SHP77 (cell line): ENCODE measurements around the gene CNTN5.

Experiments used
- DNase-seq, 2 experiments: peaks; one replicate each; lab custom pipeline; 2025; lab: John Stamatoyannopoulos, UW

The CNTN5 gene

DNA sequence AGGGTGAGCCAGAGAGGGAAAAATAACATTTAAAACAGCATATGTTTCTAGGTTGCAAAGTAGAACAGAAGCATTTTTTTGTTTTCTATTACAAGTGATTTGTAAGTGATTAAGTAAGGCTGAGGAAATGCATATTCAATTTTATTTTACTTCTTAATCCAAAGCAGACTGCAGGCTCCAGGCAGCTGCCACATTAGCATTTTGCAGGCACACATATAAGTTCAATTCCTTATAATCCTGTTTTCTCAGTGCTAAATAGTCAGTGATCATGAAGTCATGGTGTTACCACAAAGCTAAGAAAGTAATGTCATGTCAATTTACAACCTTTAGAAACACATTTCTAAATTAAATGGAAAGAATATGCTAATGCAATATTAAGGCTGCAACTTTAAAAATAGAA lies 149.8 kb downstream of the CNTN5 start:
- no peak for DNase-seq

DNA sequence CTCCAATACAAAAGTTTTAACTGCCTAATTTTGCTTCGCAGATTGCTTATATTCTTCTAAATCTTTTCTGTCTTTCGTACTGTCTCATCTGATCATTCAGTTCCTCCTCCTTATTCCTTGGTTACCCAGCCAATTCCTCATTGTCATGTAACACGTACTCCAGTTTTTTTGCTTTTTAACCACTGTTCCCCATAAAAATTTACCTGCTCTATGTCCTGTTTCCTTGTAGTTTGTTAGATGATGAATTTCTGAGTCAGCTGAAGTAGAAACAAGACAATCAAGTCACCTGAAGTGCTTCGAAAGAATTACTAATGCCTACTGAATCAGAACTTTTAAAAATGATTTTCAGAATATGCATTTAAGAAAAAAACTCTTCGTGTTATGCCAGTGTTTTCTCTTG lies 150.6 kb downstream of the CNTN5 start:
- DNase-seq = no peak

DNA sequence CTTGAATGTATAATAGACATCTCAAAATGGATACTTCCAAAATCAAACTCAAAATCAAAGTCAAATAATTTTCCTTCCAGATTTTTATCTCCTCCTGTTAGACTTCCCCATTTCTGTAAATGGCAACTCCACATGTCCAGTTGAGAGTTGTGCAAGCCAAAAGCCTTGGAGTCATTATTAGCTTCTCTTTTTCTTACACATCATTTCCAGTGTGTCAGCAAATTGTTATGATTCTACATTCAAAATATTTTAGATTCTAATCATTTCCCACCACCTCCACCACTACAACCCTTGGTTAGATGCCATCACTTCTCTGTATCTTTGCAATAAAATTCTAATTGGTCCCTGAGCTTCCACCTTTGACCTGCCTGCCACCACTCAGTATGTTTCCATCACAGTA lies 155.7 kb downstream of the CNTN5 start:
- DNase-seq = no peak

DNA sequence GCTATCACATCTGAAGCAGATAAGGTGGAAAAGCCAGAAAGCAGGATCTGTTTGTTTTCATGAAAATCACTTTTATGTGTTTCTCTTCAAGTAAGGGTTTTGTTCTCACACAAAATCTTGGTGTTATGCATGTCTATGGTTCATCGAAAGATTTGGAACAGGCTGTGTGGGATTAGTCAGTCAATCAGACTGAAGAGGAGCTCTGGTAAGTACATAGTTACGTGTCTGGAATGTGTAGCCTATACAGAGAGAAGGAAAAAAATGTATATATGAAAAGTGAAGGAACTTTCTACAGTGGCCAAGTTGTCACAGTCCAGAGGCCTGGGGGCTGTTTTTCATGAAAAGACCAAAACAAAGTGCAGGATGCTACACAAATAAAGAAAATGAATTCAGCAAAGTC lies 156.7 kb downstream of the CNTN5 start:
- no peak for DNase-seq

DNA sequence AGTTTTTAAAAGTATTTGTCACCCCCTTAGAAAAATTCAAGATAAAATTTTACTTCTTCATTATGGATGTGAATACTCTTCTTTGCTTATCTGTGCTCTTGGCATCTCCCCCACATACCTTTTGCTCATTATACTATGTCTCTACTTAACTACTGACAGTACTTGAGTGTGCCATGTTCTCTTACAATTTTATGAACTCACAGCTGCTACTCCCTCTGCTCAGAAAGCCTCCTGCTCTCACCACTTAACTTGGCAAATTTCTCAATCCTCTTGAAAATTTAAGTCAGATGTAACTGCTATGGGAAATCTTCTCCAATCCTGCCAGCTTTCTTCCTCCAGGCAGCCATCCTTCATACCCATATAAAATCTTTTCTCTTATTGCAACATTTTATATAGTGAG lies 163.4 kb downstream of the CNTN5 start:
- DNase-seq = no peak

DNA sequence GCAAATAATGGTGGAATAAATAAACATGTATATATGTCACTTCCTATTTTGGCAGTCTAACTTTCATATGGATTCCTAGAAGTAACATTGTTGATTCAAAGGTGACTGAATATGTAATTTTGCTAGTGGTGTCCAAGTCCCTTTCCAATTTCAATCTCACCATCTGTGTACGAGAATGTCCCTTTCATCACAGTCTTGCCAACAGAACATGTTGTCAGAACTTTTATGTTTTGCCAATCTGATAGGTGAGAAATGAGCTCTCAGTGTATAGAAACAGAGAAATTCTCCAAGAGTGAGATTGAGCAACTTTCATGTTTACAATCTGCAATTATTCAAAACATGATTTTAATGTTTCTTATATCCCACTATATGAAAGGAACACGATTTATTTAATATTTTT lies 167.5 kb downstream of the CNTN5 start:
- no peak for DNase-seq

DNA sequence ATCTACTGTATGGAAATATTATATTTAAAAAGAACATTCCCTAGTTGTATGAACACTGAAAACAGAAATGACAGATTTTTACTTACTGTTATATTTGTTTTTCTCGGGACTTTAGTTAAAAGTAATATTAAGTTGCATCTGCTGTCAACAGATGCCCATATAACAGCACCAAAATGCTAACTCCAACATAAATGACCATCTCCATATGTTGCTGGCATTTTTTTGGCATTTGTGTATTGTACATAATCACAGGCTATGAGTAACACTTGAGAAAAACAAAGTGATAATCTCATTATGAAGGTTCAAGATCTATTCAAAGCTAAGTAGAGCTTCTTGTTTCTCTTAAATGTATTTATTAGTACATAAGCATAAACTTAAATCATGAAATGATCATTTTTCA lies 172.0 kb downstream of the CNTN5 start:
- DNase-seq = no peak

DNA sequence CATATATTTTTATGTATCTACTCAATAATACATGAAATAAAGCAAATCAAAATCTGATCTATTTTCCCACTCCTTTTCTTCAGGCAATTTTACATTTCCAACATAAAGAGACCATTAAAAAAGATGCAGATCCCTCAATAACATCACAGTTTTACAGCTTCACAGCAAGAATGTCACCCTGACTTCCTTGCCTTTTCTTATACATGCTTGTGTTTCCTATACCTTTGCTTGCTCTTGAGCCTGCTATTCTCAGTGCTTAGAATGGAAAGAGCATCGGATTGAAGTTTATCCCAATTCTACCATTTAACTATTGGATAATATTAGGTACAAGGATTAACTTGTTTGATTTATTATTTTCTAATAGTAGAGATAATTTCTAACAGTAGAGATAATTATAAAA lies 176.7 kb downstream of the CNTN5 start:
- DNase-seq = no peak

DNA sequence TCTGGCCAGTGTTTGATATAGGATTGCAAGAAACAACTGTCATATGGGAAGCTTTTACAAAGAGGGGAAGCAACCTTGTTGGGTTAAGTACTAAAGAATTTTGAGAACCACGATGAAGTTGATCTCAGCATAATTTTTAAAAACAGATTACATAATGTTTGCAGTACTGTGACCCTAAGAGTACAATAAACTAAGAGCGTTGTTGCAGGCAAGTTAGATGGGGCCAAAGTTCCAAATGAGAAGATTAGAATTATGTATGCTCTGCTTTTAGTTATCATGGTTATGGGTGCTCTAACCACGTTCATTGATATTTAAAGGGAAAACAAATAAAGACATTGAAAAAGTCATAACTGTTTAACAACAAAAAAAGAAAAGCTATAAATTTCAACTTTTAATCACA lies 177.5 kb downstream of the CNTN5 start:
- DNase-seq = no peak

DNA sequence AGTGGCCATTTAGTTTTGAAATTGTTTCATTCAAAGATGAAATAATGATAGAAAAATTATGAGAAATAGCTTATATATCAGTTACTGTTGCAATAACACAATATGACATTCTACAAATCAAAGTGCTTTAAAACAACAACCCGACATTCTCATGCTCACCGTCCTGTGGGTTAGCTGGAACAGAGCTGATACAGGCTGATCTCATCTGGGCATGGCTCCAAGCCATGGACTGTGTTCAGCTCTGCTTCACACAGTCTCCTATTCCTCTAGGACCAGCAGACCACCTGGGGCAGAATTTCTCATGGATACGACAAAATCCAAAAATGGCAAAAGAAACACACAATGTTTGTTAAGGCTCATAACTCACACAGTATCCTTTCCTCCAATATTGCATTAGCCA lies 178.6 kb downstream of the CNTN5 start:
- DNase-seq = peak; percentile 31 to 58

DNA sequence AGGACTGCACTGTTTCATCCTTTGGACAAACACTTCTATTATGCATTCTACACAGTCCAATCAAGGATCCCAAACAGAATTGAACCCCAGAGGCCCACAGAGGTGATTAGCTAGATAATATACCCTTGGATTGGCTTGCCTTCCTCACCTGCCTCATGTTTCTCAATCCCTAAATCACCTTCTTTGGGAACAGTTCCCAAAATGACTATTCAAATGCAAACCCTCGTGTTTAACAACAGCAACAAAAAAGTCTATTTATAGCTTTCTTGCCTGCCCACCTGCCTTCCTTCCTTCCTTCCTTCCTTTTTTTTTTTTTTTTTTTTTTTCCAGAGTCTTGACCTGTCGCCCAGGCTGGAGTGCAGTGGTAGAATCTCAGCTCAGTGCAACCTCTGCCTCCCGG lies 180.0 kb downstream of the CNTN5 start:
- no peak for DNase-seq

DNA sequence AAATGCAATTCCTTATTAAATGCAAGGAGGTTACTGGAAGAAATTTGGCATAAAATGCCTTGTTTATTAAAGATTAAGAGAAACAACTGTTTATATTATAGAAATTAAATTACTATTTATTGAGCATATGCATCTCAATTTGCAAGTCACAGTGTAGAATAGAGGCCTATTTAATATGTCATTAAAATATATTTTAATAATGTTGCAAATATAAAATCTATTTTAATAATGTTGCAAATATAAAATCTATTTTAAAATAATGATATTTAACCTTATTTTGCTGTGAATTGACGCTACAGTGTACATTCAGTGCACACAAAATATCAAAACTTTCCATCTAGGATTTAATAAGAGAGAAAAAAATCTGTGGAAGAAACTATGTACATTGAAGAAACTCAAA lies 188.1 kb downstream of the CNTN5 start:
- DNase-seq = no peak

DNA sequence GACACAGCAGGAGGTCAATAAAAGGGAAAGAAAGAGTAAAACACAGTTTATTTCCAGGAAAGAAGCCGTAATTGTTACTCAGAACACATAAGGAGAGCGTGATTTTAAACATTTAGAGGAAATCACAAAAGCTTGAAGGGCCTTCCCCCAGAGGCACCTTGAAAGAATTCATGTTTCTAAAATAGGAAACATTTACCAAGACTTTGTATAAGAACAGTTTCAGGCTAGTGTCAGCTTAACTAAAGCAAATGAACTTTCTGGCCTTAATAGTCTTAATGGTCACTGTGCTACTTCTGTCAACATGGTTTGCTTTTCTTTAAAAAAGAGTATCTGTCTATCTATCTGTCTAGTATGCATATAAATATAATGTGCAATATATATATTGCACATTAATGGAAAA lies 208.8 kb downstream of the CNTN5 start:
- DNase-seq = no peak

DNA sequence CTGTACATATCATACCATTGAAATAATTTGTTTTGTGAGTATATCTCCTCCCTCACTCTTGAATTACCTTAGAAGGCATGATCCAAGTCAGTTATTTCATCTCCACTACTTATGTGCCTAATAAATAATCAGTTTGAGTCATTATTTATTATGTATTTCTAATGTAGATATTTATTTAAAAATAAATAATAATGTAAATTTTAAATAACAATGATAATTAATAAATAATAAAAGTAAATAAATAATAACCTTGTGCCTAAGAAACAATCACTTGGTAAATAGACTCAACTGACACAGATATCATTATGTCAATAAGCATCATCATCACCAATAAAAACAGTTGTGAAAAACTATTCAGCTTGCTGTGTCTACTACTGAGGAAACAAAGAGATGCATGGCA lies 213.8 kb downstream of the CNTN5 start:
- no peak for DNase-seq

DNA sequence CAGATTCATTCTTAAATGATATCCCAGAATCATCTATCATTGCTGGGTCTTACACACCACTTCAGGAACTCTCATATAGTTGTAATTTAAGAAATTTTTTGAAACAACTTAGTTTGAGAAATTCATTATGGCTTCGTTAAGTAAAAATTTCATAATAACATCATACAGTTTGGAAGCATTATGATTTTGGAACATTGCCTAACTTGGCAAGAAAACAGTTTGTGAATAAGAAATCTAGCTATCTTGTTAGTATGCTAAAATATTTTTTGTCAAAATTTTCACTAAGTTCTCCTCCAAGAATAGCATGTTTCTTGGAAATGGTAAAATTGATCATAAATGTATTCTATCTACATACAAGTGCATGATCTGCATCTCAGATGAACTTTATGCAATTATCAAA lies 217.7 kb downstream of the CNTN5 start:
- no peak for DNase-seq

DNA sequence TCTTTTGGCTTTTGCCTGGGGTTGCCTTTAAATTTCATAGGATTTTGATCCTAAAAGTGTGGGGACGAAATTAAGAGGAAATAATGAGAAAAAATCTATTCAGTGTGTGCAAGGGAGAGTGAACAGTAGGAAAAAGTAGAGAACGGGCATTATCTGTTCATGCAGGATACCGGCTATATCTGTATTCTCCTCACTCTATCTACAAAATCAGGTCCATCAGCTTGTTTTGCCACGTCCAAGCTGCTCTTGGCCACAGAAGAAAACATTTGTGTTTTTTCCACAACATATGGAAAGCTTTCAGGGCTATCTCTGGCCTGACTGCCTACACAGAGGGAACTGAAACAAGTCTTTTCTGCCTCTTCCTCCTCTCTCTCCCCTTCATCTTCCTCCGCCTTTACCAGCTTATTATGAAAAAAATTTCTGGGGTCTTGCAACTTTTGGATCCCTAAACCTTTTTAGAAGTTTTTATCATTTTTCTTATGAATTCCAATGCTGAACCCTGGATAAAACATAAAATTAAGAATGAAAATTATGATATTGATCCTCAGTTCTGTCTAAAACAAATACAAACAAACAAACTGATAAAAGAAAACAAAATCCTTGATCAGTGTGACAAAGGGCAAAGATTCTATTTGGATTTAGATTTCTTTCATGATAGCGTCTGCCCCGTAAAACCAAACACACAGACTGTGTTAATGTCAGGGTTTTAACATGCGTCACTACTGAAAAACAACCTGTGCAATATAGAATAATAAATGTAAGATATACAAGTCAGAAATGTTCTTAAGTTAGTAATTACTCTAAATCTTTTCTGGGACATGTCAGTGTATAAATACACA lies 219.7 kb downstream of the CNTN5 start:
- no peak for DNase-seq

DNA sequence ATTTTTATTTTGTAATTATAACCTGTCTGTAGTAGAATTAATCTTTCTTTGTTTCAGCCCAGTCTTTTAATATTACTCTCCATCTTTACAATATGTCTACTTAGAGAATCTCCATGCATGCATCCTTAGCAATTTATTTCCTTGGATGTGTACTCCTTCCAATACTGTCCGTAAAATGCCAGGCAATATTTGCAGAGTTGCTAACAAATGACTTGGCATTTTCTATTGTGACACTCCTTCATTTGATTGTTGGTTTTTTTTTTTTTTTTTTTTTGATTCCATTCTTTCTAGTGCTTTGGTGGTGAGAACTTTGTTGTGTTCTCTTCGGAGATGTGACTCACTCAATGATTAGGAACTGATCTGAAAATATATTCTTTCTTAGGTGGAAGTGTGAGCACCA lies 220.3 kb downstream of the CNTN5 start:
- no peak for DNase-seq

DNA sequence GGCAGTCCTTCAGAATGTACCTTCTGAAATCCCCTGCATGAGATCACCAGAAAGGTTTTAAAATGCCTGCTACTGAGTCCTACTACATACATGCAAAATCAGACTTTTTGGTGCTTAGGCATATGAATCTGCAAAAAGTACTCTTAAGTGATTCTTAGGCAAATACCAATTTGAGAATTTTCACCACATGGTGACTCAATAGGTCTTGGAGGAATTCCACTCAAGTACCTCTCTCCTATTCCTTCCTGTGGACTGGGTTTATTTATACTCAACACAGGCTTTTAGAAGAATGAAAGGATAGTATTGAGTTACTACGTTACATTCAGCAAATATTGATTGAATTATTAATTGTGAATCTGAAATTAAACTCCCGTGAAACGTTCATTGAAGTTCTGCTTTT lies 223.9 kb downstream of the CNTN5 start:
- no peak for DNase-seq

DNA sequence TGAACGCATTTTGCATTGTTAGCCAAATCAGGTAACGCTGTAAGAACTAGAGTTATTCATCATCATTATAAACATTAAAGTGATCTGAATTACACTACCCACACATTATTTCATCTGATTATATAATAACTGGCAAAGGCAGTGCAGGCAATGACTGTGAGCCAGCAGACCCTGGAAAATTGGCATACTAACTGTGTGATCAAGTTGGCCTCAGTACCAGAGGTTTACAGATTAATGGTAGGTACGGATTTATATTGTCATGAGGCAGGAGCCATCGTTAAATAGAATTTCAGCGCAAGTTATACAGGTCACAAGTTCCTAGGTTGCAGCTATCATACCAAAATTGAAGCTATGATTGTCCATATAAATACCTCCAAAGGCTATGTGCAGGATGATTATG lies 225.4 kb downstream of the CNTN5 start:
- no peak for DNase-seq

DNA sequence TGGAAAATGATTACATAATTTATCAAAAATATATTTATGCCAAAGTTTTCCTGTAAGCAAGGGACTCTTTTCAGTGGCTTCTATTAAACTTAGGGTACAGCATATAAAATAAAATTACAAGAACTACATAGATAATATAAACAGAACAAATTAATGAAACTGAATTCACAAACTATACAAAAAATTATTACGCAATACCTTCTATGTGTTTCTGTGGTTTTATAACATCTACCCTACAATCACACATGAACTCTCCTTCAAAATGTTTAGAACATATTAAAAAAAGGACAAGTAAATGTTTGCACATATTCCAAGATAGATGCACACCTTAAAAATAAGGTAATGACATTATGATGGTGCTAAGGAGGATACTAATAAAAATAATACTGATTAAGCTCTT lies 235.9 kb downstream of the CNTN5 start:
- DNase-seq = no peak

DNA sequence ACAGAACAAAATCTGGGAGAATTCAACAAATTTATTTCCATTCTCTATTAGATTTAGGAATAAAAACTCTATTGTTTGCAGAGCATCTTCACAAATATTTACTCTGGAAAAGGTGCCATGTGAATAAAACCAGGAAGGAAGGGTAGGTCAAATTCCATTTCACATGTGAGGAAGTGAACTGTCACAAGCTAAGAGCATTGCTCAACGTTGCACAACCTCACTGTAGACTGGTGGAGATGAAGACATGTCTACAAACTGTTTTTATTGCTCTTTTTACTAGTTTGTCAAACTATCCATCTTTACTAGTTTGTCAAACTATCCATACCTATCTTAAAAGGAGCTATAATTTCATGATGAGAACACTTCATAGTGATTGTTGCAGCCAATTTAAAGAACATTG lies 236.4 kb downstream of the CNTN5 start:
- peak in 1 of 2 experiments; percentile 6 for DNase-seq

DNA sequence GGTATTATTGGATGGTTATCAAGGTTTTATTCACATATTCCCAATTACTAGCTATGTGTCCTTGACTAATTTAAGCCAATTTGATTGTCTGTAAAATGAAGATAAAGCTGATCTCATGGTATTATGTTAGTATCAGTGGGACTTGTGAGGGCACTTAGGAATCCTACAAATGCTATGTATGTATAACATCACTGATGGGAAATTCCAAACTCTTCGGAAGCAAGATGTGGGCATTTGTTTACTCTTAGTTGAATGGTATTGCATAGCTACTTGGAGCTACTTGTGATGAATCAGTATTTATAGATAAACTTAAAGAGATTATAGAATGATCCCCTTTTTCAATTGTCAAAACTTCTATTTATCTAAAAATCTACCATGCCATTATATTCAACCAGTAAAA lies 239.9 kb downstream of the CNTN5 start:
- no peak for DNase-seq

DNA sequence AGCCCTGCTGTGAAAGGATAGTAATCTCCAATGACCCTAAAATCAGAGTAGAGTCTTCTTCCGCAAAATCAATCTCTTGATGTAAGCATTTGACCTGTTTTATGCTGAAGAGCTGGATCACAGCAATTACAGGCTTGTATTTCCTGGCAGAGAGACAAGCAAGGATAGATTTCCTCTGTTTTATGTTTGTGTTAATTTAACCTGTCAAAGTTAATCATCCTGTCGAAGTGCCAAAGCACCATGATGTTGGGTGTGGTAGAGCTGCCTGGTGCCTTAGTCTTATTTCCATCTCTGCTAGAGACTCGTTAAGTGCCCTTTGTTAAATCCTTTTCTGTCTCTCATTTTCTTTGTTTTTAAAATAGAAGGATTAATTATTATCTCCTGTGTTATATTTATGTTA lies 248.1 kb downstream of the CNTN5 start:
- peak in 1 of 2 experiments; percentile 15 for DNase-seq

DNA sequence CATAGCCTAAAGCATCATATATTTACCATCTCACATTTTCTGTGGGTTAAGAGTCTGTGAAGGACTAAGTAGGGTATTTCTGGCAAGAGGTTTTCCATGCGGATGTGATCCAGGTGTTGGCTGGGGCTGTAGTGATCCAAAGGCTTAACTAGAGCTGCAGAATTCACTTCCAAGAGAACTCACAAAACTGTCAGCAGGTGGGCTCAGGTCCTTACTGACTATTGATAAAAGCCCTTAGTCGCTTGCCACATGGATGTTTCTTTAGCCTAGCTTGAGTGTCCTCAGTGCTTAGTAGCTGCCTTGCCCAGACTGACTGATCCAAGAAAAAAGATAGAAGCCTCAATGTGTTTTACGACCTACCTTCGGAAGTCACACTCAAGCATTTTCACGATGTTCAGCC lies 250.8 kb downstream of the CNTN5 start:
- DNase-seq = no peak
